SU-DHL-6 (cell line): Measurements from ENCODE around the gene CNRIP1.

Experiments
- EZH2phosphoT487 ChIP-seq: fragments of 200-600 bp; sonication (generic), shearing (Covaris generic); conservative IDR thresholded peaks from 2 replicates; pipeline ENCODE4 v1.6.1; 2018; ENCODE audit warnings: mild to moderate bottlenecking, antibody characterized with exemption, low read length, moderate library complexity, mixed read lengths
- TF ChIP-seq, protein P1 (sequence below): fragments of 200-600 bp; sonication (generic); IDR thresholded peaks from one replicate; pipeline ENCODE4 v1.5.1; 2017; ENCODE audit warnings: antibody characterized with exemption, mild to moderate bottlenecking, low read length, moderate library complexity; ENCODE audit not compliant: insufficient read depth, poor library complexity, severe bottlenecking

GRCh38 chr2:68250196-68250595 lies 69.6 kb downstream of the CNRIP1 start:
- TF ChIP-seq, protein P1, sequence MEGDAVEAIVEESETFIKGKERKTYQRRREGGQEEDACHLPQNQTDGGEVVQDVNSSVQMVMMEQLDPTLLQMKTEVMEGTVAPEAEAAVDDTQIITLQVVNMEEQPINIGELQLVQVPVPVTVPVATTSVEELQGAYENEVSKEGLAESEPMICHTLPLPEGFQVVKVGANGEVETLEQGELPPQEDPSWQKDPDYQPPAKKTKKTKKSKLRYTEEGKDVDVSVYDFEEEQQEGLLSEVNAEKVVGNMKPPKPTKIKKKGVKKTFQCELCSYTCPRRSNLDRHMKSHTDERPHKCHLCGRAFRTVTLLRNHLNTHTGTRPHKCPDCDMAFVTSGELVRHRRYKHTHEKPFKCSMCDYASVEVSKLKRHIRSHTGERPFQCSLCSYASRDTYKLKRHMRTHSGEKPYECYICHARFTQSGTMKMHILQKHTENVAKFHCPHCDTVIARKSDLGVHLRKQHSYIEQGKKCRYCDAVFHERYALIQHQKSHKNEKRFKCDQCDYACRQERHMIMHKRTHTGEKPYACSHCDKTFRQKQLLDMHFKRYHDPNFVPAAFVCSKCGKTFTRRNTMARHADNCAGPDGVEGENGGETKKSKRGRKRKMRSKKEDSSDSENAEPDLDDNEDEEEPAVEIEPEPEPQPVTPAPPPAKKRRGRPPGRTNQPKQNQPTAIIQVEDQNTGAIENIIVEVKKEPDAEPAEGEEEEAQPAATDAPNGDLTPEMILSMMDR: no peak
- TF ChIP-seq EZH2phosphoT487: no peak
